NCI-H2107 treated with DMSO at 0.1 percent for 48 hours (cell line): ENCODE data around the gene CCDC146.
"Not testable (repeated sequence)": the region's sequence is repeated elsewhere in the genome, so short reads cannot be mapped to it uniquely, and the experiment has no call there.

ENCODE experiments used
- DNase-seq: peaks from one replicate; lab custom pipeline; 2025; ENCODE audit not compliant: unreplicated experiment; lab: John Stamatoyannopoulos, UW

CCDC146 gene

DNA sequence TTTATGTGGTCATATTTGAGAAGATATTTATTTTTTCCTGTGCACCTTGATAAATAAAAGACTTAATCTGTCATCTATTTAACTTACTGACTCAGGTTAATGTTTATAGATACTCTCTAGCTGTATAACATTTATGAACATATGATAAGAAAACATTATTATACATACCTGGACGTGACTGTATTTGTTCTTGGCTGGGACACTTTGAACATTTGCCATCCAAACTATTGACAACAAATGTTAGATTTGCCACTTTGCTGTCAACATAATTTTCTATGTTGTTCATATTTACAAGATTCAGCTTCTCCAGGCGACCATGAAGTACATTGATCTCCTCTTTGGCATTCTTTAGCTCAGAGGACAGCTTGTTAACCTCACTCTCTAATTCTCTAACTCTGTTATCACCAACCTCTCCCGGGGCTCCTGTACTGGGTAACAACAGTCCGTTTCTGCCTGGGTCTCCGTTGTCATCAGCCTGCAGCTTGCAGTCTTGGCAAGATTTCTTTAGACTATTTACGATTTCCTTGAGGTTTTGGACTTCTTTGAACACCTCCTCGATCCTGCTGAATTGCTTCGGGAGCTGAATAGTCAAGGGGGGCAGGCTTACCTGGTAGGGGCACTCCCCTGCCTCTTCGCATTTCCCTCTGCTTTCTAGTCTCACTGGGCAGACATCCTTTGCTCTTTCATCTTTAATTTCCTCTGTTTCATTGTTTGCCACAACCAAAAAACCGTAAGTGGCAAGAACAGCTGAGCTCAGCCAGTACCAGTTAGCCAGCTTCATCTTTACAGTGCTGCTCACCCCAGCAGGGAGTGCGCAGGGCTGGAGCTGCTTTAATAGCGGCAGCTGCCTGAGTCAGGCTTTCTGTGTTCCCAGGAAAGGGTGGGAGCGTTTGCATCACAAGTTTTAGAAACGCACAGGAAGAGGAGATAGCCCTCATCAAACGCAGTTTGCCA, 76.9 kb downstream of the CCDC146 start, which contains the start of gene FGL2:
Gene FGL2, minus strand, starts transcription at position 807 of the 954 bp plus-strand sequence. Its CDS starts 26 bp downstream, at position 781.
- peak; percentile 81 for DNase-seq

DNA sequence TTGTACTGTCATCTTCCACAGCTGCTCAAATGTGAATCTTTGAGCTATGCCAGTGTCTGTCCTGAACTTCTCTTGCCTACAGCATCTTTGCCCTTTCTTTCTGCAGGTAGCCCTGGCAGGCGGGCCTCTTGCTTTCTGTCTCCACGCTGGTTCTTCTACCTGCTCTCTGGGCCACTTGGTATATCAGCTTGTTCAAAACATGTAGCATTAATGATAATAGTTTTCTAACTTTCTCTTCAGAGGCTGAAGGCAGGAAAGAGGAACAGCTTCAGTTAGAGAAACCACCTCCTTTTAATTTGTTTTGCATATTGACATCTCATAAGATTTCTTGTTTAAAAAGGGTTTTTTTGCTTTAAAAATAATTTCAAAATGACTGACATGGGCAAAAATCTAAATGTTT, 78.1 kb downstream of the CCDC146 start:
- DNase-seq: no peak

DNA sequence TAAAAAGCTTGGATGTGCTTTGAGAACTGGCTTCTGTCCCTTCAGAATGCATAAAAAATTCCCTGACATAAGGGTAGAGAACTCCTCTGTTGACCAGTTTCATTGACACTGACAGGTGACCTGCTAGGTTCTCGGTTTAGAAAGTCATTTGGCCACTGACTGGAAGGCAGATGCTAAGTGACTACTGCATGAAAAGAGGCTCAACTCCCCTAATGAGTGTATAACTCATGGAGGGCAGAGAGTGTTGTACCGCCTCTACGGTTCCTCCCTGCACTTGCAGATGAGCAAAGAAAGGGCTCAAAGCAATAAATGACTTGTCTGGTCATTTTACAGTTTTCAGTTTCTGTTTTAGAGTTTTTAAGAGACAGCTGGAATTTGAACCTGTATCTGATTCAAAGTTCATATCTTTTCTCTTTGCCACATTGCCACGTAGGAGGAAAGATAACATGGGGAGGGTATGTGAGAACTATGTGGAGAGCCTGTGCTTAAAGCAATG, 80.1 kb downstream of the CCDC146 start:
- no peak for DNase-seq

DNA sequence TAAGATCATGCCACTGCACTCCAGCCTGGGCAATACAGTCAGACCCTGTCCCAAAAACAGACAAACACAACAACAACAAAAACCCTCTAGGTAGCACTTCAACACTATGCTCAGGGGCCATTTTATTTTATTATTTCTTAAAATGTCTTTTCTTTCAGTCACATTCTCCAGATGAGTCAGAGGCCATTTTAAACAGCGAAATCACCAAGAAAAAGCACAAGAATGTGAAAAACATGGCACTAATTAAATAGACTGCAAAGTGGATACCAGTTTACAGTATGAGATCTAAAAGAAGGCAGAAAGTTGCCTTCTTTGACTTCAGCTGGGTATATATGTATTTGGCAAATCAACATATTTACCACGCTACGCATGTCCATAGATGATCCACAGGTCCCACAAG, 83.3 kb downstream of the CCDC146 start:
- DNase-seq: no peak

DNA sequence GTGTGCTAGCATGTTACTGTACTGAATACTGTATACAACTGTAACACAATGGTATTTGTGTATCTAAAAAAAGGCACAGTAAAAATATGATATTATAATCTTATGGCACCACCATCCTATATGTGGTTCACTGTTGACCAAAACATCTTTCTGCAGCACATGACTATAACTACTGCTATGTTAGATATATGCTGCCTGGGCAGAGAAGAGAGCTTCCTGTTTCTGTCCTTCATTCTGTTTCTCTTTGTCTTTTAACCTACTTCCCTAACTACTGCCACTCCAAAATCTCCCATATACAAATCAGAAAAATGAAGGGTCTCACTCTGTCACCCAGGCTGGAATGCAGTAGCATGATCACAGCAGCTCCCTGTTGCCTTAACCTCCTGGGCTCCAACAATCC, 86.0 kb downstream of the CCDC146 start:
- DNase-seq: no peak

DNA sequence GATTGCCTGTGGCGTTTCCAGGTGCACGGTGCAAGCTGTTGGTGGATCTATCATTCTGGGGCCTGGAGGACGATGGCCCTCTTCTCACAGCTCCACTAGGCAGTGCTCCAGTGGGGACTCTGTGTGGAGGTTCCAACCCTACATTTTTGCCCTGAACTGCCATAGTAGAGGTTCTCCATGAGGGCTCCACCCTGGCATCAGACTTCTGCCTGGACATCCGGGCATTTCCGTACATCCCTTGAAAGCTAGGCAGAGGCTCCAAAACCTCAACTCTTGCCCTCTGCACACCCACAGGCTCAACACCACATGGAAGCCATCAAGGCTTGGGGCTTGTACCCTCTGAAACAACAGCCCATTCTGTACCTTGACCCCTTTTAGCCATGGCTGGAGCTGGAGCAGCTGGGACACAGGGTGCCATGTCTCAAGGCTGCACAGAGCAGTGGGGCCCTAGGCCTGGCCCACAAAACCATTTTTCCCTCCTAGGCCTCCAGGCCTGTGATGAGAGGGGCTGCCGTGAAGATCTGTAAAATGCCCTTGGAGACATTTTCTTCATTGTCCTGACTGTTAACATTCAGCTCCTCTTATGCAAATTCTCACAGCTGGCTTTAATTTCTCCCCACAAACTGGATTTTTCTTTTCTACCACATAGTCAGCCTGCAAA, 87.2 kb downstream of the CCDC146 start:
- DNase-seq: no peak

DNA sequence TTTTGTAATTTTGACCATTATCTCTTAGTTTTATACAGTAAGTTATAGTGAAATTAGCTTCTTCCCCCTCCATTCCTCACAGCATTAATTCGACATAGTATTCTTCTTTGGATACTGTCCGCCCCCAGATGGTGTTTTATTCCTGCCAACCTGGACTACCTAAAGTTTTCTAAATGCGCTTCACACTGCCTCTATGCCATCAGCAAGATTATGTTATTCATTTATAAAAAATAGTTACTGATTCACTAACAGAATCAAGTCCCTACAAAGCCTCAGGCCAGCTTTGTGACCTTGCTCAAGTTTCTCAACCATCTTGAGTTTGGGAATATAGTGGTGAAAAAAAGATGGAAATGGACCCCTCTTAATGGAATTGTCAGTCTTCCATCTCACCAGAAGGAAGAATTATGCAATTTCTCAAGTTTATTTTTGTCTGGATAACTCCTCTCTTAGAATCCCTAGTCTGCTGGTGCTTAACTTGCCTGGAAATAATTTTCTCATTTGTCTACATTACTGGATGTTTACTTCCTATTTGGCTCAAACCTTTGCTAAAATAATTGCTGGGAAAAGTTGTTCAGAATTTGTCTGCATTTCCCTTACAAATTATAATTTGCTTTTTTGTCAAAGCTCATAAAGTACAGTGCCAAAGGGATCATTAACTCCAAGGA, 93.9 kb downstream of the CCDC146 start:
- DNase-seq: no peak

DNA sequence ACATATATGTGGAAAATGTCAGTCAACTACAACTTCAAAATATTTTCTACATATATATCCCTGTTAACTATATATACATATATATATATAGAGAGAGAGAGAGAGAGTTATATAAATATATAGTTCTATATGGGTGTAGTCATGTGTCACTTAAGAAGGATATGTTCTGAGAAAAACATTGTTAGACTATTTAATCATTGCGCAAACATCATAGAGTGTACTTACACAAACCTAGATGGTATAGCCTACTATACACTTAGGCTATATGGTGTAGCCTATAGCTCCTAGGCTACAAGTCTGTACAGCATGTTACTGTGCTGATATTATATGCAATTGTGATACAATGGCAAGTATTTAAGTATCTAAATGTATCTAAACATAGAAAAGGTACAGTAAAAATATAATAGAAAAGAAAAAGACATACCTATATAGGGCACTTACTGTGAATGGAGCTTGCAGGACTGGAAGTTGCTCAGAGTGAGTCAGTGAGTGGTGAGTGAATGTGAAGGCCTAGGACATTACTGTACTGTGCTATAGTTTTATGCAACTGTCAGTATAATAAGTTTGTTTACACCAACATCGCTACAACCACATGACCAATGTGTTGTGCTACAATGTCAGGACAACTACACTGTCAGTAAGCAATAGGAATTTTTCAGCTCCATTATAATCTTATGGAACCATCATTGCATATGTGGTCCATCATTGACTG, 95.2 kb downstream of the CCDC146 start:
- DNase-seq: no peak

DNA sequence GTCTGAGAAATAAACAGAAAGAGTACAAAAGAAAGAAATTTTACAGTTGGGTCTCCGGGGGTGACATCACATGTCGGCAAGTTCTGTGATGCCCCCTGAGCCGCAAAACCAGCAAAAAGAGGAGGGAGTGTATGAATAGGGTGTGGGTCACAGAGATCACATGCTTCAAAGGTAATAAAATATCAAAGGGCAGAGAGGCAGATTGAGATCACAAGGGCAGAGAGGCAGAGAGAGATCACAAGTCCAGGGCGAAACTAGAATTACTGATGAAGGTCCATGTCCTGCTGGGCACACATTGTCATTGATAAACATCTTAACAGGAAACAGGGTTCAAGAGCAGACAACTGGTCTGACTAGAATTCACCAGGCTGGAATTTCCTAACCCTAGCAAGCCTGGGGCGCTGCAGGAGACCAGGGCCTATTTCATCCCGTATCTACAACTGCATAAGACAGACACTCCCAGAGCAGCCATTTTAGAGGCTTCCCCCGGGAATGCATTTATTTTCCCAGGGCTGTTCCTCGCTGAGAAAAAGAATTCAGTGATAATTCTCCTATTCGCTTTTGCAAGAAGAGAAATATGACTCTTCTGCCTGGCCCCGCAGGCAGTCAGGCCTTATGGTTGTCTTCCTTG, 97.4 kb downstream of the CCDC146 start:
- DNase-seq: not testable (repeated sequence)

DNA sequence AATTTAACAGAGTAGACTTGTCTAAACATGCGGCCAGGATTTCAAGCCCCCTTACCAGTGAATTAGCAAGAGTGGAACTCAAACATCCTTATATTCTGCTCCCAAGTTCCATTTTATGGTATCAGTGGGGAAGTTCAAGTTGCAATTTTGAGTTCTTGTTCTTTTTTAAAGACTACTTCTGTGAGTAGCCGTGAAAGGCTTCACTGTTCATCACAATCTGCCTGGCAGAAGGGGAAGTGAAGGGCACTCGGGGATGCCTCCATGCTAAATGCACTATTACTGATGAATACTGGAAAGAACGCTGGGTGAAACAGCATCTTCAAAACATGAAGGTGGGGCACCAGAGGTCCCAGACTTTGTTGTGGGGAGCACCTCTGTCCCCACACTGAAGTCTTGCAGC, 99.7 kb downstream of the CCDC146 start:
- no peak for DNase-seq

DNA sequence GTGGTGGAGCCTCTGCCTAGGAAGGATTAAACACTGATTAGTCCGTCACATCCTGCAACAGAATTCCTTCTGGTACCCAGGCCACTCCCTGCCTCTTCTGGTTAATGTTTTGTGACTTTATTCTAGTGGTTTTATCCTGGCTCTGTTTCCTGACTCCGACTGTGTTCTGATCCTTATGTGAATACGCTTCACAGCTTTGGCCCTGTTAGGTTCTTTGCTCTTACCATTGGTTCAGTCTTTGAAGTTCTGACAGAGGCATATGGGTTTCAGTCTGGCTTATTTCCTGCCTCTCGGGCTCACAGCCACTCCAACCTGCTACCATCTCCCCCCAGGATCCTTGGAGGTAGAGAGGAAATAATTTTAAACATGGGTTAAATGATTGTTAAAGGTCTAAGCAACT, 100.4 kb downstream of the CCDC146 start:
- DNase-seq: no peak

DNA sequence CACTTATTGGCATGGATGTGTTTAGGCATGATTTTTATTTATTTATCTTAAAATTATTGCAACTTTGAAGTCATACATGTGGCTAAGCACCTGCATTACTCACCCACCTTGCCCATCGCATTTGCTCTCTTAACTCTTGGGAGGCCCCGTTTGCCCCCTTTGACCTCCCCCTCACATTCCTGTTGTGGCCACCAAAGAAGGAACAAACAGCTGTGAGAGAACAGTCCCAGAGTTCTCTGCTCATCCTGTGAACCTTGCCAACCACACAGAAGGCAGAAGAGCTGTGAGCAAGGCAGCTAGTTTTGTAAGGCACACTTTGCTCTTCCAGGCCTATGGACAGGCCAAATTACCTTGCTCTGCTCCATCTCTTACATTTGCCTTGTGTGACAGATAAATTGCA, 100.8 kb downstream of the CCDC146 start:
- no peak for DNase-seq

DNA sequence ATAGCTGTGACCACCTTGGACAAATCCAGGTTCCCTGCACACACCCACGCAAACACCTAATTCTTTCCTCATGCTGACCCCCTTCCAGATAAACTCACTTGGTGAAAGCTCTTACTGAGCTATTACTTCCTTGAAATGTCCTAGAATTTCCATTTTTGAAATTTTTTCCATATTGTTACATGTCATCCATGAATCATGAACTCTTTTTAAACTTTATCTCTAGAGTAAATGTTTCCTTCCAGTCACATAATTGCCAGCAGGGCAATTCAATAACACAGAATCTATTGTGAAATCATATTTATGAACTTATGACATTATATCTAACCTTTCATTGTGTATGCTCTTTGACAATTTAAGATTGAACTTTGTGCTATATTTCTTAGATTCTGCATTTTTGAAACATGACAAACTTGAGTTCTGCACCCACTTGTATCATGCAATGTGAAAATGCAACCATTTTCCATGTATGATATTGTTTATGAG, 104.0 kb downstream of the CCDC146 start:
- no peak for DNase-seq

DNA sequence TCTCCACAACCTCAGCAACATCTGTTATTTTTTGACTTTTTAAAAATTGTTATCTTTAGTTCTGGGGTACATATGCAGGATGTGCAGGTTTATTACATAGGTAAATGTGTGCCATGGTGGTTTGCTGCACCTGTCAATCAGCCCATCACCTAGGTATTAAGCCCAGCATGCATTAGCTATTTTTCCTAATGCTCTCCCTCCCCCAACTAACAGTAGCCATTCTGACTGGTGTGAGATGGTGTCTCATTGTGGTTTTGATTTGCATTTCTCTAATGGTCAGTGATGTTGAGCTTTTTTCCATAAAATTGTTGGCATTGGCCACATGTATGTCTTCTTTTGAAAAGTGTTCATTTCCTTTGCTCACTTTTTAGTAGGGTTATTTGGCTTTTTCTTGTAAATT, 106.4 kb downstream of the CCDC146 start:
- not testable (repeated sequence) for DNase-seq

DNA sequence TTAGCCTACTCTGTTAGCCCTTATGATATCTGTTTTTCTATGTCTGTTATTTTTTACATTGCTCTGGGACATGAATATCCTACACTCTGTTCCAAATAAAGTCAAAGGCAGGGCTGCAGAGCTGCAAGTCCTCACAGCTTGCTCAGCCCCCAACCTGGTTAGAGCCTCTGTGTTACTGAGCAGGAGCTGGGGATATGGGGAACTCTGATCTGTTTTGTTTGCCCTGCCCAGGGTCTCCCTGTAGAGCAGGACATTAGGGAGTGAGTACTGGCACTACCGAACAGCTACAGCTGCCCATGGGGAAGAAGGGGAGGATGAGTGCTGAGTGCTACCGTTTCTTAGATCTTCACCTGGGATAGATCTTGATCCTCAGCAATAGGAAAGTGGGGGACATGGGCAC, 110.1 kb downstream of the CCDC146 start:
- DNase-seq: no peak

DNA sequence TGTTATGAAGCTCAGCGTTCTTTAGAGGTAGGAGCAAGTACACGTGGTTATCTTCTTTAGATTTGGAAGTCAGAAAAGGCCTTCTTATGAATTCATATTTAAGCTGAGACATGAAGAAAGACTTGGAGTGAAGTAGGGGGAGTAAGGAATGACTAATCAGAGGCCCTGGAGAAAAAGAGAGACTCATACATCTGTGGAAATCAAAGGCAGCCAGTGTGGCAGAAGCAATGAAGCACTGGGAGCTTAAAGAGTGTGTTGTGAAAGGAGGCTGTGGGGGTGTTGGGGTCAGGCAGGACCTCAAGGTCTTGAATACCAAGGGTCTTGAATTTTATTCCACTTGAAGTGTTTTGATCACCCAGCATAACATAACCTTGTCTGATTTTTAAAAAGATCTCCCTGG, 112.9 kb downstream of the CCDC146 start:
- DNase-seq: no peak

DNA sequence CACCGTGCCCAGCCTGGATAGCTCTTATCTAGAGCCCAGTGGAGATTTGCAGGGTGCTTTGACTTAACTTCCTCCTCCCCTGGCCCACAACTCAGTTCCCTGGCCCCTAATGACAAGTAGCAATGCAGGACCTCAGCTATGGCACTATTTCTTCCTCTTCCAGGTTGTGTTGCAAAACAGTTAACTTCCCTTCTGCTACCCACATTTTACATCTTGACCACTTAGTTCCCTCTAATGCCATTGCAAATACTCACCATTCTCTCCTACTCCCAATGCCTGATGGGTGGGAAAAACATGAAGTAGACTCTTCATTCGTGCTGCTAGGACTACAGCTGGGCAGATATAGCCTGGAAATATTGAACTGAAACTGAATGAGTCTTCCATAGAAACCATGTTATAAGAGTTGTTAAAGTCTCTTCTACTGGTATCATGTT, 116.3 kb downstream of the CCDC146 start:
- DNase-seq: no peak

DNA sequence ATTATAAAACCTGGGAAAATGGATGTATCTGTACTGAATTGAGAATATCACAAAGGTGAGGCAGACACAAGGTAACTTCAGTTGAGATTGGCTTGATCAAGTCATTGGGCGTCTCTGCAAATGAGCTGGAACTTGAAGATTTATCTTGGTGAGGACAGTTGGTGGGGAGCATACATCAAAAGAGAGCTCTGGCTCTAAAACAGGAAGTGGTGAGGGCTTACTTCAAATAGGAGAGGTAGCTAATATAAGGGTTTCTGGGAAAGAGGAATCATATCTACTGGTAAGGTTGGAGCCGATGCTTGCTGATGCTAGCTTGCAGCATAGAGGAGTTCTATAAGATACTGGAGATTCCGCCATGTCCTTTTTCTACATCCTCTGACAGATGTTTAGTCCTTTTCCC, 117.1 kb downstream of the CCDC146 start:
- DNase-seq: no peak

DNA sequence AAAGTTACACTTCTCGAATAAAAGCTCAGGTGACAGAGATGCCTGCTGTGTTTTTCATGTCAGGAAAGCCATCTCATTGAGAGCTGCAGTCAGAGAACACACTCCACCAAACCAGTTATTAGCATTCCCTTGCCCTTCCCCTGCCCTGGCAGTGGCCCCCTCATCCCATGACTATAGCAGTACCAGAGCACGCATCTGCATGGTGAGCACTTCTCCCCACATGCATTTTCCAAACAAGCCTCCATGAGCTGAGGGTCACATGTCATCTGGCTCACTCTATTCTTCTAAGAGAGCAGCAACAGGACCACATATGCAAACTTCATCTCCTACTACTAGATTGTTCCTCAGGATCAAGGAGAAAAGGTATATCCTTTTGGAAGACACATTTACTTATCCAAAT, 119.7 kb downstream of the CCDC146 start:
- DNase-seq: no peak

DNA sequence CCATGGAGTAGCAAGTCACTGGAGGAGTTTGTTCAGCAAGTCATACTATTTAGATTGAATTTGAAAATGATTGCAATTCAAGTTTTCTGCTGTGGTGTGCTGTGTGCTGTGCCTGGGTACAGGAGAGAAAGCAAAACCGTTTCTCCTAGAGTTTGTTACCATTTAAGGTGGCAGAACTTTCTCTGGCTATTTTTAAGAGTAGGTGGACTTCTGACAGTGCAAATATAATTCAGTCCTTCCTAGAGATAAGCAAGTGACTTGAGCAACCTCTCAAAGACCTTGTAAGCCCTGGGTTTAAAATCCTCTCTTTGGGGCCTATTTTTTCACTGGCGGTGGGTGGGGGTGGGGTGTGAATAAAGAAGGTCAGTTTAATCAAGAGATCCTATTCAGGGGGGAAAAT, 120.1 kb downstream of the CCDC146 start:
- DNase-seq: no peak
